Measurements from ENCODE around the gene MEIS1. TPM values are rescaled to one million over a fixed set of nuclear protein-coding genes. Genes with fewer than 3 reads are reported as not detected.

MEIS1 gene
- polyA plus RNA-seq, 4 donors, result 1.1 to 15.0 (median 5.6) TPM

DNA sequence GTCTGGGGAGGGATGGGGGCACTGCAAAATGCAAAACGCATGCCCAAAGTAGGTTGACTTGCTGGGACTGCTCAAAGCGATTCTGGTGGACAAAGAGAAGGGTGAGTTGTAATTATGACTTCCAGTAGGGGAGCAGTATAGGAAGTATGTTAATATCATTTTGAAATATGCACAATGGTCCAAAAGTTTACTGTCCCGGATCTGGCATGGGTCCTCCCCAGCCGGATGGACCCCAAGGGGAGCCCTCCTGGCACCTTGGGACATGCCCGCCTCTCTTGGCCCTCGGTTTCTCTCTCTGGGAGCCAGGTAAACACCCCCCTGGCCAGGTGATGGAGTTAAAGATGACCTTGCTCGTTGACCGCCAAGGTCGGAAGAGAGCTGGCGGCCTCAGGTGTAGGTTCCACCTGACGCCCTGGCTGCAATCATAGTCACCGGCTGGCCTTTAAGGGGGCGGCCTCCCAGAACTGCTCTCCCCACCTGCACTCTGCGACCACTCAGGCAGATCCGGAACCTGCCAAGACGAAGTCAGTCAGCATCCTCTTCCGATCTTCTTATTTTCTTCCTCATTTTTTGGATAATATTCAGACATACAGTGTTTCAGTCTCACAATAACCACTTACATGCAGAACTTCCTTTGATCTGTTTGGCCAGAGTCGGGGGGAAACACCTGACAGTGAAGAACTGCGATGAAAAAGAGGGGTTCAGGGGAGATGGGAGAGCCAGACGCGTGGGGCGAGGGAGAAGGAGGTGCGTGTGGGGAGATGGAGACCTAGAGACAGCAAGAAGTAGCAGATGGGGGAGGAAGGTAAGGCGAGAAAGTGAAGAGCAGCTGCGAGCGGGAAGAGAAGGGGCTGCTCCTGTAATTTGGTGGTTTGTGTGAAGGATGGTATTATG is 148.3 kb downstream of the MEIS1 start:
- peak overlapping the region in 1 of 3 donors; percentile 13 for H3K4me3 ChIP-seq (ENCODE audit: low read depth in 1 of 3, low read length in 3 of 3)
- H3K27ac ChIP-seq (ENCODE audit: low read depth in 1 of 3, low read length in 2 of 3), result peak overlapping the region in 2 of 3 donors; percentile 47 to 74
- no peaks in the 10 kb centered on the region for H3K36me3 ChIP-seq (ENCODE audit: control insufficient read depth in 3 of 3, insufficient read depth in 2 of 3, low read depth in 1 of 3, low read length in 3 of 3)
- H3K9me3 ChIP-seq (ENCODE audit: control insufficient read depth in 2 of 2, insufficient read depth in 1 of 2, low read depth in 1 of 2, low read length in 1 of 2), result no peaks in the 10 kb centered on the region
- 19 to 31% (median 24%) methylated on average over 26 of the region's 26 CpGs for WGBS, 3 donors
- DNase-seq, result no peak
- FAIRE-seq, result no peak
- peaks cover 0 to 5% (median 0%) of the 10 kb centered on the region in 3 donors for H3K4me1 ChIP-seq (ENCODE audit: control insufficient read depth in 3 of 3, insufficient read depth in 2 of 3, low read depth in 1 of 3, low read length in 2 of 3)
- H3K27me3 ChIP-seq (ENCODE audit: control insufficient read depth in 3 of 3, insufficient read depth in 3 of 3, low read length in 3 of 3), result peaks cover 0 to 51% (median 28%) of the 10 kb centered on the region in 3 donors

DNA sequence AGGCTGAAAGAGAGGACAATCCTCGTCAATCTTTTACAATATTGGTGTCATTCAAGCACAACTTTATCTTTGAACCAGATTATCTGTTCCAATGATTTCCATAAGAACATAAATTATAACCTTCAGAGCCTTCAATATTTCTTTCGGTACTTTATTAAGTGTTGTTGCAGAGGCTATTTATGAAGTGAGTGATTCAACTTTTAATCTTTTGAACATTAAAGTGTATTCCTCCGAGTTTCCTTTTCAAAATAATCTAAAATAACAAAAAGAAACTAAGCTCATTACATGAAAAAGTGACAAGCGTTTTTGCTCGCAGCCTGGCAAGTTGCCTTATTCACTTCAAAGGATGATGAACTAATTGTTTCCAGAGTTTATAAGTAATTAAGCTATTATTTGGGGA is 149.0 kb downstream of the MEIS1 start:
- no peak overlapping the region for H3K4me3 ChIP-seq (ENCODE audit: low read depth in 1 of 3, low read length in 3 of 3)
- peak overlapping the region in 1 of 3 donors; percentile 74 for H3K27ac ChIP-seq (ENCODE audit: low read depth in 1 of 3, low read length in 2 of 3)
- H3K36me3 ChIP-seq (ENCODE audit: control insufficient read depth in 3 of 3, insufficient read depth in 2 of 3, low read depth in 1 of 3, low read length in 3 of 3), result no peaks in the 10 kb centered on the region
- H3K27me3 ChIP-seq (ENCODE audit: control insufficient read depth in 3 of 3, insufficient read depth in 3 of 3, low read length in 3 of 3), result peaks cover 0 to 45% (median 24%) of the 10 kb centered on the region in 3 donors
- FAIRE-seq (no peak), DNase-seq (no peak)
- WGBS, 3 donors, result 10 to 26% (median 15%) methylated on average over 5 of the region's 5 CpGs
- peaks cover 0 to 5% (median 0%) of the 10 kb centered on the region in 3 donors for H3K4me1 ChIP-seq (ENCODE audit: control insufficient read depth in 3 of 3, insufficient read depth in 2 of 3, low read depth in 1 of 3, low read length in 2 of 3)
- no peaks in the 10 kb centered on the region for H3K9me3 ChIP-seq (ENCODE audit: control insufficient read depth in 2 of 2, insufficient read depth in 1 of 2, low read depth in 1 of 2, low read length in 1 of 2)

DNA sequence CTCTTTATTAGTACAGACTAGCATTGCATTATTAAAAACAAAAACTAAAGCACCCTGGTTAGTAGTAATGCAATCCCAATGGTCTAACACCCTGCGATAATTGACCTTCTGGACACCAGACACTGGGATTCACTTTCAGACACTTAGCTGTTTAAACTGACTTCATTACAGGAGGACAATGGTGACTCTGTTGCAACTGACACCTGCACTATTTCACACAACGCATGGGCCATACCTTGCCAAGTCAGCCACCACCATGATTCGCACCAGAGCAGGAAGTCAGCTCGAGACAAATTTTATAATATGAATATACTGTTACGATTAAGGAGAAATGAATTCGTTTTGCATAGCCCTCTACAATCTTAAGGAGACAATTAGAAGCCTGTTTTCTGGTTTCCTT is 150.7 kb downstream of the MEIS1 start:
- 50 to 72% (median 55%) methylated on average over 6 of the region's 6 CpGs for whole genome bisulfite sequencing, 3 donors
- H3K4me3 ChIP-seq (ENCODE audit: low read depth in 1 of 3, low read length in 3 of 3), result no peak overlapping the region
- FAIRE-seq (no peak), DNase-seq (no peak)
- H3K36me3 ChIP-seq (ENCODE audit: control insufficient read depth in 3 of 3, insufficient read depth in 2 of 3, low read depth in 1 of 3, low read length in 3 of 3), result no peaks in the 10 kb centered on the region
- peaks cover 0 to 2% of the 10 kb centered on the region in 2 donors for H3K9me3 ChIP-seq (ENCODE audit: control insufficient read depth in 2 of 2, insufficient read depth in 1 of 2, low read depth in 1 of 2, low read length in 1 of 2)
- peaks cover 0 to 5% (median 0%) of the 10 kb centered on the region in 3 donors for H3K4me1 ChIP-seq (ENCODE audit: control insufficient read depth in 3 of 3, insufficient read depth in 2 of 3, low read depth in 1 of 3, low read length in 2 of 3)
- H3K27ac ChIP-seq (ENCODE audit: low read depth in 1 of 3, low read length in 2 of 3), result no peak overlapping the region
- H3K27me3 ChIP-seq (ENCODE audit: control insufficient read depth in 3 of 3, insufficient read depth in 3 of 3, low read length in 3 of 3), result peaks cover 0 to 40% (median 24%) of the 10 kb centered on the region in 3 donors

GRCh38 chr2:66587216-66587615 is 152.3 kb downstream of the MEIS1 start:
- H3K9me3 ChIP-seq (ENCODE audit: control insufficient read depth in 2 of 2, insufficient read depth in 1 of 2, low read depth in 1 of 2, low read length in 1 of 2), result peaks cover 0 to 2% of the 10 kb centered on the region in 2 donors
- H3K36me3 ChIP-seq (ENCODE audit: control insufficient read depth in 3 of 3, insufficient read depth in 2 of 3, low read depth in 1 of 3, low read length in 3 of 3), result no peaks in the 10 kb centered on the region
- 34 to 47% (median 40%) methylated on average over 4 of the region's 4 CpGs for WGBS, 3 donors
- peak; percentile 14 to 46 for DNase-seq
- no peaks in the 10 kb centered on the region for H3K4me1 ChIP-seq (ENCODE audit: control insufficient read depth in 3 of 3, insufficient read depth in 2 of 3, low read depth in 1 of 3, low read length in 2 of 3)
- H3K4me3 ChIP-seq (ENCODE audit: low read depth in 1 of 3, low read length in 3 of 3), result no peak overlapping the region
- H3K27ac ChIP-seq (ENCODE audit: low read depth in 1 of 3, low read length in 2 of 3), result no peak overlapping the region
- FAIRE-seq, result no peak
- H3K27me3 ChIP-seq (ENCODE audit: control insufficient read depth in 3 of 3, insufficient read depth in 3 of 3, low read length in 3 of 3), result peaks cover 0 to 24% (median 11%) of the 10 kb centered on the region in 3 donors

GRCh38 chr2:66594001-66594400 is 159.1 kb downstream of the MEIS1 start:
- no peak overlapping the region for H3K4me3 ChIP-seq (ENCODE audit: low read depth in 1 of 3, low read length in 3 of 3)
- FAIRE-seq, result no peak
- DNase-seq, result no peak
- H3K9me3 ChIP-seq (ENCODE audit: control insufficient read depth in 2 of 2, insufficient read depth in 1 of 2, low read depth in 1 of 2, low read length in 1 of 2), result peaks cover 0 to 3% of the 10 kb centered on the region in 2 donors
- H3K4me1 ChIP-seq (ENCODE audit: control insufficient read depth in 3 of 3, insufficient read depth in 2 of 3, low read depth in 1 of 3, low read length in 2 of 3), result no peaks in the 10 kb centered on the region
- no peaks in the 10 kb centered on the region for H3K36me3 ChIP-seq (ENCODE audit: control insufficient read depth in 3 of 3, insufficient read depth in 2 of 3, low read depth in 1 of 3, low read length in 3 of 3)
- H3K27me3 ChIP-seq (ENCODE audit: control insufficient read depth in 3 of 3, insufficient read depth in 3 of 3, low read length in 3 of 3), result peaks cover 0 to 2% (median 0%) of the 10 kb centered on the region in 3 donors
- H3K27ac ChIP-seq (ENCODE audit: low read depth in 1 of 3, low read length in 2 of 3), result no peak overlapping the region

DNA sequence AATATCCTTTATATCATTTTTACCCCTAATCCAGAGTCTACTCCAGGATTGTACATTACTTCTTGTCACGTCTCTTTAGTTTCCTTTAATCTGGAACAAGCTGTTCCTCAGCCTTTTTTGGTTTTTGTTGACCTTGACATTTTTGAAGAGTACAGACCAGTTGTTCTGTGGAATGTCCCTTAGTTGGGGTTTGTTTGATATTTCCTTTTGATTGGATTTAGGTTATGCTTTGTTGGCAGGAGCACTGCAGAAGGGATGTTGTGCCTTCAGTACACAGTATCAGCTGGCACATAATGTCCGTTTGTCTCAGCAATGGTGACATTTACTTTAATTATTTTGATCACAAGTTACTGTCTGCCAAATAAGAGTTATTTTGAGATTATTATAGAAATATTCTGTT is 160.6 kb downstream of the MEIS1 start:
- DNase-seq (no peak), FAIRE-seq (no peak)
- Histone ChIP-seq H3K27me3 (ENCODE audit: control insufficient read depth in 3 of 3, insufficient read depth in 3 of 3, low read length in 3 of 3) (no peaks in the 10 kb centered on the region), H3K36me3 (ENCODE audit: control insufficient read depth in 3 of 3, insufficient read depth in 2 of 3, low read depth in 1 of 3, low read length in 3 of 3) (no peaks in the 10 kb centered on the region), H3K4me1 (ENCODE audit: control insufficient read depth in 3 of 3, insufficient read depth in 2 of 3, low read depth in 1 of 3, low read length in 2 of 3) (no peaks in the 10 kb centered on the region), H3K9me3 (ENCODE audit: control insufficient read depth in 2 of 2, insufficient read depth in 1 of 2, low read depth in 1 of 2, low read length in 1 of 2) (peaks cover 0 to 3% of the 10 kb centered on the region in 2 donors), H3K27ac (ENCODE audit: low read depth in 1 of 3, low read length in 2 of 3) (no peak overlapping the region), H3K4me3 (ENCODE audit: low read depth in 1 of 3, low read length in 3 of 3) (no peak overlapping the region)
- WGBS, 3 donors, result 49 to 65% (median 61%) methylated on average over 2 of the region's 2 CpGs

- Histone ChIP-seq H3K9me3 (ENCODE audit: control insufficient read depth in 2 of 2, insufficient read depth in 1 of 2, low read depth in 1 of 2, low read length in 1 of 2) (peaks cover 0 to 3% of the 10 kb centered on the region in 2 donors), H3K27me3 (ENCODE audit: control insufficient read depth in 3 of 3, insufficient read depth in 3 of 3, low read length in 3 of 3) (no peaks in the 10 kb centered on the region), H3K4me3 (ENCODE audit: low read depth in 1 of 3, low read length in 3 of 3) (no peak overlapping the region), H3K27ac (ENCODE audit: low read depth in 1 of 3, low read length in 2 of 3) (no peak overlapping the region), H3K36me3 (ENCODE audit: control insufficient read depth in 3 of 3, insufficient read depth in 2 of 3, low read depth in 1 of 3, low read length in 3 of 3) (no peaks in the 10 kb centered on the region), H3K4me1 (ENCODE audit: control insufficient read depth in 3 of 3, insufficient read depth in 2 of 3, low read depth in 1 of 3, low read length in 2 of 3) (no peaks in the 10 kb centered on the region)
- DNase-seq, result no peak
- FAIRE-seq, result no peak
- 87 to 93% (median 92%) methylated on average over 2 of the region's 2 CpGs for WGBS, 3 donors
Measured at GRCh38 chr2:66596256-66596655, 161.3 kb downstream of the MEIS1 start.

DNA sequence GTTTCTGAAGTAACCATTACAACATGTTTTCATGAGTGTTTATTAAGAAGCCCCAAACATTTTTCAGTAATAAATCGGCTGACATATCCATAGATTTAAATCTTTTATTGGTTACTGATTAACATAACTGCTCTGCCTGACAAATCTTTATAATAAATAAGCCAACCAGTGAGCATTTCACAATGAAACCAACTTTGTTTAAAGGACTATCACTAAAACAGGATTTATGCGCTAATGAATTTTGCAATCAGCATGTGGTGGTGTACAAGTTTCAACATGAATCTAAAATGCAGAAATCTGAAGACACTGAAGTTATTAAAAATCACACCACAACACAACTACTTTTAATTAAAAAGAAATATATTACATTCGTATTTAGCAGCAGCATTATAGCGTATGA is 166.7 kb downstream of the MEIS1 start:
- 56 to 60% (median 57%) methylated on average over 4 of the region's 4 CpGs for WGBS, 3 donors

More for the DNA sequence above, 166.7 kb downstream of the MEIS1 start:
- Histone ChIP-seq H3K27me3 (ENCODE audit: control insufficient read depth in 3 of 3, insufficient read depth in 3 of 3, low read length in 3 of 3) (no peaks in the 10 kb centered on the region), H3K9me3 (ENCODE audit: control insufficient read depth in 2 of 2, insufficient read depth in 1 of 2, low read depth in 1 of 2, low read length in 1 of 2) (peaks cover 0 to 3% of the 10 kb centered on the region in 2 donors), H3K4me1 (ENCODE audit: control insufficient read depth in 3 of 3, insufficient read depth in 2 of 3, low read depth in 1 of 3, low read length in 2 of 3) (no peaks in the 10 kb centered on the region), H3K4me3 (ENCODE audit: low read depth in 1 of 3, low read length in 3 of 3) (no peak overlapping the region), H3K36me3 (ENCODE audit: control insufficient read depth in 3 of 3, insufficient read depth in 2 of 3, low read depth in 1 of 3, low read length in 3 of 3) (no peaks in the 10 kb centered on the region), H3K27ac (ENCODE audit: low read depth in 1 of 3, low read length in 2 of 3) (no peak overlapping the region)
- DNase-seq, result no peak
- FAIRE-seq, result no peak
